Mucosa of descending colon (tissue), 3 donors: ENCODE measurements around the gene CELF4. TPM values are rescaled to one million over a fixed set of nuclear protein-coding genes. Genes with fewer than 3 reads are reported as not detected.

ENCODE experiments used
- ATAC-seq: fragments of 200-7000 bp; cut with Tn5 transposase; one replicate; pipeline ENCODE4 v1.9.1; 2020; ENCODE audit warnings: mild to moderate bottlenecking, moderate library complexity
- DNase-seq, 3 donors: peaks; one replicate each; pipeline ENCODE4 v3.0.0-alpha.2; 2020
- H3K36me3 ChIP-seq: fragments of 200-600 bp; one replicate; pipeline ENCODE4 v1.8.0; 2021; ENCODE audit warnings: low read depth, mild to moderate bottlenecking
- H3K4me1 ChIP-seq: fragments of 200-600 bp; one replicate; pipeline ENCODE4 v1.8.0; 2021; ENCODE audit warnings: low read depth, mild to moderate bottlenecking
- H3K4me3 ChIP-seq: fragments of 200-600 bp; one replicate; pipeline ENCODE4 v1.8.0; 2021; ENCODE audit warnings: mild to moderate bottlenecking
- H3K9me3 ChIP-seq: fragments of 200-600 bp; one replicate; pipeline ENCODE4 v1.8.0; 2021; ENCODE audit warnings: mild to moderate bottlenecking
- CTCF ChIP-seq: fragments of 200-600 bp; IDR thresholded peaks from one replicate; pipeline ENCODE4 v1.8.0; 2022; ENCODE audit warnings: antibody characterized with exemption, mild to moderate bottlenecking
- intact Hi-C, 2 donors: fragments of 100-400 bp; cut with DNase I in 1 of 2; cut with micrococcal nuclease in 1 of 2; formaldehyde crosslinking; loops; one replicate each; pipeline versions ENCODE4 v1.11.0 to v1.11.1; 2022; cut with DNase I, micrococcal nuclease
- total RNA-seq, 3 donors: library from RNA; stranded (reverse); fragmentation: NEBNext Ultra II Directional in 2 of 3; extraction: Animal tissue kit (Norgen Biotek cat#: 25700) in 2 of 3; gene quantifications; one replicate each; pipeline versions ENCODE4 v1.2.1 to v1.2.4, GENCODE V29; 2021 to 2023
- donor health status: DM: no; HTN: no; CAD: no; lungs with moderate emphysema.
- donor health status: DM: no; HTN: no; CAD: no.
- donor health status: DM: no; HTN: yes; CAD: no.

Gene CELF4
- total RNA-seq, 3 donors from 2014 or later: 0.32 to 4.4 (median 0.72) TPM

DNA sequence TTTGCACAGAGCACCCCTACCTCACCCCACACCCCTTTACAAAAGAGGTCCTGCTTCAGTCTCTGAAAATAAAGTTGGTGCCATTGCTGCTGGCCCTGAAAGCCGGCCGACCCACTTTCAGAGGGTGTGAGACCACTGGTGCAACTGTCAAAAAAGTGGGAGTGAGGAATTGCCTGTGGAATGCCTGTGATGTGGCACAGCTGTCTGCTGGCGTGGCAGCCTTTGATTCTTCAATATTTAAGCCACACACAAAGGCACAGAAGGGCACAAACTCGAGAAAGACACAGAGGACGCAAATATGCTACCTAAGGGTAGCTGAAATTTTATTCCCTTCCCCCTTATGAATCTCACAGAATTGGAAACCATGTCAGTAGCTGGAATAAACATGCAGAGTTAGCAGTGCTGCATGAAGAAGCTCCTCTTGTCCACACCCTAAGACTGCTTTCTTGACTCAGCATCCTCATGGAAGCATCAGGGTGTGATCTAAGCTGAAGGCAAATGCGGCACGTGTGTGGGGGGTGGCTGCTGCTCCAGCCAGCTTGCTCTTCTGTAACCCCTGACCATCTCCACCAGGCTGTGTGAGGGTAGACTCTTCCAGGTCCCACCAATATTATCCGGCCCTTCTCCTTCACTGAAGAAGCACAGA, 92.3 kb downstream of the CELF4 start:
- ATAC-seq (no peak), DNase-seq (no peak)
- H3K4me3 ChIP-seq: no peak overlapping the region
- no peaks in the 10 kb centered on the region for H3K9me3 ChIP-seq
- H3K4me1 ChIP-seq: no peaks in the 10 kb centered on the region
- no peaks in the 10 kb centered on the region for H3K36me3 ChIP-seq
- intact Hi-C loops: no loop called here
- no peak for TF ChIP-seq CTCF

DNA sequence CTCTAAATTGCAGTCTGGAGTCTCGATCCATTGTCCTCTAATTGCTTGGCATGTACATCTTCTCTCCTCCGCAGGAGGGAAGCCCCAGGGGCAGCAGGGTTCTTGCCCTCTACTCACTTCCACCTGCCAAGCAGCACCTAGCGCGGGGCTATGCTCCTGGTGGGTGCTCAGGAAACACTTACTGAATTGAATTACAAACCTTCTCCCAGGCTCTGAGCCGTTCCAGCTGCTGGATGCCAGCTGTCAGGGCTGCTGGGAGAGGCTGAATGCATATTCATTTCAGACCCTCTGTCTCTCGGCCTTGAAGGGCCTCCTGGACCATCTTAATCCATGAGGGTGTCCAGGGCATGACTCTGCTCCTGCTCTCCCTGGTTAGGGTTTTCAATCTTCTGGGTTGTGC, 94.0 kb downstream of the CELF4 start:
- H3K36me3 ChIP-seq: no peaks in the 10 kb centered on the region
- intact Hi-C loops: no loop called here
- DNase-seq (no peak), ATAC-seq (no peak)
- H3K4me1 ChIP-seq: no peaks in the 10 kb centered on the region
- H3K4me3 ChIP-seq: no peak overlapping the region
- no peak for TF ChIP-seq CTCF
- H3K9me3 ChIP-seq: no peaks in the 10 kb centered on the region

GRCh38 chr18:37470986-37471385, 94.6 kb downstream of the CELF4 start:
- H3K36me3 ChIP-seq: no peaks in the 10 kb centered on the region
- H3K9me3 ChIP-seq: no peaks in the 10 kb centered on the region
- H3K4me1 ChIP-seq: no peaks in the 10 kb centered on the region
- intact Hi-C loops: no loop called here
- no peak overlapping the region for H3K4me3 ChIP-seq
- ATAC-seq: no peak
- TF ChIP-seq CTCF: no peak
- DNase-seq: no peak

DNA sequence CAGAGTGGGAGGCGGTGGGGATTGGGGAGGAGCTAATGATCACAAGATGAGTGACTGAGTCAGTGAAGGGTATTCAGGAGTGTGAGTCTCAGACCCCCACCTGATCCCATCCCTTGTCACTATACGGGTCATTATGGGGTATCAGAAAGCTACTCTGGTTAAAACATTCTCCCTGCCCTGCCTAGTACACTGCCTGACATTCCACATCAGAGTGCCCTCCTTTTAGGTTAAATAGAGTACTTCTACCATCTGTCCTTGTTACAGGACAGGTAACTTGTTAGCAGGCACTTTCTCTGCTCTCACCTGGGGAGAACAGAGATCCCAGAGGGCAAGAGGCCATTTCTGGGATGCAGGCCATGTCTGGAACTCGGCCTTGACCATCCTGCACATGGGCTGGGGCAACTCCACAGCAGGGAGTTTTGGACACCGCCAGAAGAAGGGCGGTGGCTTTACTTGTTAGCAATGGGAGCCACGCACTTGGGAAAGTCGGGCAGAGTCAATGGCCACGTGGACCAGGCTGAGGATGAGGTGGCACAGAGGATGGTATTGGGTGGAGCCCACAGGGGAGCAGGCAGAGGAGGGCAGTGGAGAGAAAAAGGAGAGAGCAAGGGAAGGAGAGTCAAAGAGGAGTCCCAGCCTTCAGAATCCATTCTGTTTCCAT, 98.5 kb downstream of the CELF4 start:
- ATAC-seq (no peak), DNase-seq (no peak)
- no peaks in the 10 kb centered on the region for H3K9me3 ChIP-seq
- H3K4me1 ChIP-seq: no peaks in the 10 kb centered on the region
- TF ChIP-seq CTCF: no peak
- H3K36me3 ChIP-seq: no peaks in the 10 kb centered on the region
- no peak overlapping the region for H3K4me3 ChIP-seq
- intact Hi-C loops: no loop called here

DNA sequence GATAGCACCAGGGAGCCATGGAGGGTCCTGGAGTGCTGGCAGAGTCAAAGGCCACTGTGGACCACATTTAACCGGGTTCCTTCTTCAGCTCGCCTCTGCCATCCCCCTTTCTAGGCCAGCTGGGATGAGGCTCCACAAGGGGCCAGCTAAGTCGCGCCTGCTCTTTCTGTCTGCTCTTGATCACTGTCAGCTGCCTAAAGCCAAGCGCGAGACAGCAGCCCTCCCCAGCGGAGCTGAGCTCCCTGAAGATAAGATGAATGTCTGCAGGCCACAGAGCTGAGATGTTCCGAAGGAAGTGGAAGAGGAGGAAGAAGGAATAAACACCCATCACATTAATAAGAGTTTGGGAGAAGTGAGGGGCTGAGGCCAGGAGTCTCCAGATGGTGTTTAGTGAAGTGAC, 99.6 kb downstream of the CELF4 start:
- intact Hi-C loops: no loop called here
- Histone ChIP-seq H3K36me3 (no peaks in the 10 kb centered on the region), H3K4me3 (no peak overlapping the region), H3K9me3 (no peaks in the 10 kb centered on the region), H3K4me1 (no peaks in the 10 kb centered on the region)
- no peak for TF ChIP-seq CTCF
- DNase-seq (peak in 1 of 3 donors; percentile 4), ATAC-seq (no peak)
